Activated CD4-positive, alpha-beta T cell treated with anti-CD3 and anti-CD28 coated beads, Interleukin-2, amount 10 ng/mL, durations not matched to agents 7 days and 5 days (primary cell): ENCODE results near the gene SLC26A4. TPM values are rescaled to one million over a fixed set of nuclear protein-coding genes. Genes with fewer than 3 reads are reported as not detected.
A peak's percentile ranks its signal among the peaks of the same experiment; 100 is the strongest.

Experiments used
- CTCF ChIA-PET: fragments of 350-600 bp; sonication (Branson Sonifier 250); formaldehyde crosslinking; loops from one replicate; lab custom pipeline; 2021; ENCODE audit warnings: antibody characterized with exemption; lab: Charles Lee
- POLR2A ChIA-PET: fragments of 350-600 bp; sonication (Branson Sonifier 250); formaldehyde crosslinking; loops from one replicate; lab custom pipeline; 2021; ENCODE audit warnings: antibody characterized with exemption; lab: Charles Lee
- DNase-seq: peaks from one replicate; pipeline ENCODE4 v3.0.0-alpha.2; 2020
- H3K27ac Mint-ChIP-seq: one replicate; pipeline ENCODE4 v1.8.0; 2021; ENCODE audit warnings: mild to moderate bottlenecking, moderate library complexity, mixed read lengths
- H3K27me3 Mint-ChIP-seq: one replicate; pipeline ENCODE4 v1.8.0; 2021; ENCODE audit warnings: mixed read lengths
- H3K36me3 Mint-ChIP-seq: one replicate; pipeline ENCODE4 v1.8.0; 2021; ENCODE audit warnings: low read depth, mixed read lengths
- H3K4me1 Mint-ChIP-seq: one replicate; pipeline ENCODE4 v1.8.0; 2021; ENCODE audit warnings: mixed read lengths
- H3K4me3 Mint-ChIP-seq: one replicate; pipeline ENCODE4 v1.8.0; 2021; ENCODE audit warnings: mild to moderate bottlenecking, moderate library complexity, mixed read lengths
- H3K9me3 Mint-ChIP-seq: one replicate; pipeline ENCODE4 v1.8.0; 2021; ENCODE audit warnings: mixed read lengths
- total RNA-seq, 2 experiments: library from RNA; stranded (reverse); gene quantifications; one replicate each; pipeline ENCODE4 v1.2.3, GENCODE V29; 2021

The SLC26A4 gene
- total RNA-seq, 2 experiments from 2014 or later: 1.3 to 2.0 TPM

GRCh38 chr7:107708956-107709355, 48.3 kb downstream of the SLC26A4 start:
- H3K27me3 Mint-ChIP-seq: no peaks in the 10 kb centered on the region
- H3K9me3 Mint-ChIP-seq: no peaks in the 10 kb centered on the region
- H3K36me3 Mint-ChIP-seq: peaks cover 3% of the 10 kb centered on the region
- H3K27ac Mint-ChIP-seq: no peak overlapping the region
- H3K4me1 Mint-ChIP-seq: no peaks in the 10 kb centered on the region
- H3K4me3 Mint-ChIP-seq: no peak overlapping the region
- CTCF ChIA-PET: interaction anchor here (0.8 kb wide), 1 partner anchor 35 kb away, joined by 4 read pairs; the partner anchor contains the start of gene CBLL1
- no peak for DNase-seq
- POLR2A ChIA-PET: no interaction called here

- CTCF ChIA-PET: interaction anchor here (0.5 to 1.0 kb wide), 2 partner anchors 16 to 762 kb away, joined by 3 to 5 read pairs; no protein-coding TSS in a partner anchor
- H3K9me3 Mint-ChIP-seq: no peaks in the 10 kb centered on the region
- POLR2A ChIA-PET: interaction anchor here (0.7 kb wide), 1 partner anchor 697 kb away, joined by 3 read pairs; no protein-coding TSS in a partner anchor
These were observed 50.7 kb downstream of the SLC26A4 start for GRCh38 chr7:107711301-107711700.

GRCh38 chr7:107712025-107712424, 51.4 kb downstream of the SLC26A4 start:
- Mint-ChIP-seq H3K27ac (no peak overlapping the region), H3K4me3 (no peak overlapping the region), H3K9me3 (no peaks in the 10 kb centered on the region), H3K36me3 (peaks cover 3% of the 10 kb centered on the region), H3K4me1 (no peaks in the 10 kb centered on the region), H3K27me3 (no peaks in the 10 kb centered on the region)
- POLR2A ChIA-PET: interaction anchor here (0.7 kb wide), 1 partner anchor 697 kb away, joined by 3 read pairs; no protein-coding TSS in a partner anchor
- CTCF ChIA-PET: interaction anchor here (1.0 kb wide), 1 partner anchor 16 kb away, joined by 5 read pairs; no protein-coding TSS in a partner anchor
- DNase-seq: no peak

More at GRCh38 chr7:107711301-107711700, 50.7 kb downstream of the SLC26A4 start:
- H3K36me3 Mint-ChIP-seq: peaks cover 3% of the 10 kb centered on the region
- H3K4me3 Mint-ChIP-seq: no peak overlapping the region
- H3K27ac Mint-ChIP-seq: no peak overlapping the region
- H3K4me1 Mint-ChIP-seq: no peaks in the 10 kb centered on the region
- no peaks in the 10 kb centered on the region for H3K27me3 Mint-ChIP-seq
- no peak for DNase-seq

GRCh38 chr7:107712896-107713295, 52.3 kb downstream of the SLC26A4 start:
- CTCF ChIA-PET: interaction anchor here (0.9 kb wide), 1 partner anchor 171 kb away, joined by 3 read pairs; no protein-coding TSS in a partner anchor
- no peaks in the 10 kb centered on the region for H3K27me3 Mint-ChIP-seq

GRCh38 chr7:107715531-107715930, 54.9 kb downstream of the SLC26A4 start:
- no peaks in the 10 kb centered on the region for H3K9me3 Mint-ChIP-seq
- CTCF ChIA-PET: interaction anchor here (0.6 kb wide), 1 partner anchor 360 kb away, joined by 3 read pairs; no protein-coding TSS in a partner anchor
- H3K27me3 Mint-ChIP-seq: peaks cover 5% of the 10 kb centered on the region
- H3K4me1 Mint-ChIP-seq: no peaks in the 10 kb centered on the region
- H3K27ac Mint-ChIP-seq: no peak overlapping the region
- POLR2A ChIA-PET: no interaction called here
- H3K36me3 Mint-ChIP-seq: no peaks in the 10 kb centered on the region
- H3K4me3 Mint-ChIP-seq: no peak overlapping the region
- no peak for DNase-seq

More at GRCh38 chr7:107712896-107713295, 52.3 kb downstream of the SLC26A4 start:
- DNase-seq: no peak
- no peaks in the 10 kb centered on the region for H3K4me1 Mint-ChIP-seq
- H3K36me3 Mint-ChIP-seq: peaks cover 3% of the 10 kb centered on the region
- POLR2A ChIA-PET: no interaction called here
- H3K9me3 Mint-ChIP-seq: no peaks in the 10 kb centered on the region
- H3K27ac Mint-ChIP-seq: no peak overlapping the region
- H3K4me3 Mint-ChIP-seq: no peak overlapping the region

- H3K27ac Mint-ChIP-seq: no peak overlapping the region
- H3K36me3 Mint-ChIP-seq: no peaks in the 10 kb centered on the region
- CTCF ChIA-PET: interaction anchor here (2.2 kb wide), 1 partner anchor 255 kb away, joined by 7 read pairs; no protein-coding TSS in a partner anchor
- no peak for DNase-seq
- no peaks in the 10 kb centered on the region for H3K4me1 Mint-ChIP-seq
- no peaks in the 10 kb centered on the region for H3K9me3 Mint-ChIP-seq
- POLR2A ChIA-PET: no interaction called here
- peaks cover 5% of the 10 kb centered on the region for H3K27me3 Mint-ChIP-seq
- no peak overlapping the region for H3K4me3 Mint-ChIP-seq
These were observed 58.0 kb downstream of the SLC26A4 start for GRCh38 chr7:107718456-107719193.

- H3K4me3 Mint-ChIP-seq: no peak overlapping the region
- H3K36me3 Mint-ChIP-seq: no peaks in the 10 kb centered on the region
- DNase-seq: no peak
- H3K27ac Mint-ChIP-seq: no peak overlapping the region
- no peaks in the 10 kb centered on the region for H3K9me3 Mint-ChIP-seq
- no peaks in the 10 kb centered on the region for H3K4me1 Mint-ChIP-seq
- H3K27me3 Mint-ChIP-seq: peaks cover 9% of the 10 kb centered on the region
- CTCF ChIA-PET: no interaction called here
- POLR2A ChIA-PET: no interaction called here
These were observed 60.7 kb downstream of the SLC26A4 start for GRCh38 chr7:107721286-107721685.

GRCh38 chr7:107723255-107723654, 62.6 kb downstream of the SLC26A4 start:
- no peak for DNase-seq
- ChIA-PET CTCF (interaction anchor here (0.7 to 1.8 kb wide), 2 partner anchors 259 to 1667 kb away, joined by 3 to 5 read pairs; no protein-coding TSS in a partner anchor), POLR2A (no interaction called here)

GRCh38 chr7:107725138-107725740, 64.6 kb downstream of the SLC26A4 start:
- Mint-ChIP-seq H3K4me1 (no peaks in the 10 kb centered on the region), H3K27ac (no peak overlapping the region), H3K4me3 (no peak overlapping the region), H3K36me3 (no peaks in the 10 kb centered on the region), H3K9me3 (no peaks in the 10 kb centered on the region), H3K27me3 (peaks cover 25% of the 10 kb centered on the region)
- peak; percentile 66 for DNase-seq
- ChIA-PET POLR2A (no interaction called here), CTCF (interaction anchor here (1.2 to 1.8 kb wide), 3 partner anchors 10 to 262 kb away, joined by 3 to 5 read pairs (median 4); no protein-coding TSS in a partner anchor)

More at GRCh38 chr7:107723255-107723654, 62.6 kb downstream of the SLC26A4 start:
- Mint-ChIP-seq H3K27me3 (peaks cover 24% of the 10 kb centered on the region), H3K4me3 (no peak overlapping the region), H3K9me3 (no peaks in the 10 kb centered on the region), H3K4me1 (no peaks in the 10 kb centered on the region), H3K36me3 (no peaks in the 10 kb centered on the region), H3K27ac (no peak overlapping the region)

- H3K4me1 Mint-ChIP-seq: no peaks in the 10 kb centered on the region
- no peak overlapping the region for H3K4me3 Mint-ChIP-seq
- no peaks in the 10 kb centered on the region for H3K9me3 Mint-ChIP-seq
- CTCF ChIA-PET: interaction anchor here (1.0 to 1.3 kb wide), 4 partner anchors 9 to 264 kb away, joined by 3 to 5 read pairs (median 4); partner anchors contain the start of gene CBLL1
- POLR2A ChIA-PET: no interaction called here
- H3K27me3 Mint-ChIP-seq: peaks cover 25% of the 10 kb centered on the region
- no peaks in the 10 kb centered on the region for H3K36me3 Mint-ChIP-seq
- H3K27ac Mint-ChIP-seq: no peak overlapping the region
- DNase-seq: no peak
These were observed 65.9 kb downstream of the SLC26A4 start for GRCh38 chr7:107726356-107727130.

GRCh38 chr7:107728276-107728675, 67.6 kb downstream of the SLC26A4 start:
- POLR2A ChIA-PET: no interaction called here
- Mint-ChIP-seq H3K4me1 (no peaks in the 10 kb centered on the region), H3K27ac (no peak overlapping the region), H3K9me3 (peaks cover 2% of the 10 kb centered on the region), H3K27me3 (peaks cover 25% of the 10 kb centered on the region), H3K36me3 (no peaks in the 10 kb centered on the region), H3K4me3 (no peak overlapping the region)
- CTCF ChIA-PET: interaction anchor here (0.8 to 1.4 kb wide), 4 partner anchors 15 to 272 kb away, joined by 3 to 5 read pairs (median 4); partner anchors contain the start of gene CBLL1
- DNase-seq: no peak
